Dermis blood vessel endothelial cell (primary cell): ENCODE results near the gene HOXB4. TPM values are rescaled to one million over a fixed set of nuclear protein-coding genes. Genes with fewer than 3 reads are reported as not detected.

Experiments used
- DNase-seq: peaks from one replicate; pipeline ENCODE4 v3.0.0; 2010
- total RNA-seq: library from RNA; depleted of rRNA; stranded (reverse); fragments of >200 nt; gene quantifications from 2 replicates; pipeline ENCODE4 v1.2.3, GENCODE V29; 2014

Gene HOXB4
- total RNA-seq, 1 donor from 2014 or later = 3.2 TPM

DNA sequence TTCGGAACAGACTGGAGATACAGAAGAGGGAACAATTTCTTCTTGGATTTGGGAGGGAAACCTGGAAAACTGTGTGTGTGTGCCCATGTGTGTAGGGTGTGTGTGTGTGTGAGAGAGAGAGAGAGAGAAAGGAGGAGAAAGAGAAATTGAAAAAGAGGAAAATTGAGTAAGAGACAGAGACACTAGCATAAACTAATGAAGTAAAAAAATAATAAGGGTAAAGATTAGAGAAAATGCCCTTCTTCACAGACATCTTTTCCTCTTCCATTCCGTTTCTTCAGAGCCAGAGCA, 19.4 kb downstream of the HOXB4 start:
- DNase-seq = no peak

DNA sequence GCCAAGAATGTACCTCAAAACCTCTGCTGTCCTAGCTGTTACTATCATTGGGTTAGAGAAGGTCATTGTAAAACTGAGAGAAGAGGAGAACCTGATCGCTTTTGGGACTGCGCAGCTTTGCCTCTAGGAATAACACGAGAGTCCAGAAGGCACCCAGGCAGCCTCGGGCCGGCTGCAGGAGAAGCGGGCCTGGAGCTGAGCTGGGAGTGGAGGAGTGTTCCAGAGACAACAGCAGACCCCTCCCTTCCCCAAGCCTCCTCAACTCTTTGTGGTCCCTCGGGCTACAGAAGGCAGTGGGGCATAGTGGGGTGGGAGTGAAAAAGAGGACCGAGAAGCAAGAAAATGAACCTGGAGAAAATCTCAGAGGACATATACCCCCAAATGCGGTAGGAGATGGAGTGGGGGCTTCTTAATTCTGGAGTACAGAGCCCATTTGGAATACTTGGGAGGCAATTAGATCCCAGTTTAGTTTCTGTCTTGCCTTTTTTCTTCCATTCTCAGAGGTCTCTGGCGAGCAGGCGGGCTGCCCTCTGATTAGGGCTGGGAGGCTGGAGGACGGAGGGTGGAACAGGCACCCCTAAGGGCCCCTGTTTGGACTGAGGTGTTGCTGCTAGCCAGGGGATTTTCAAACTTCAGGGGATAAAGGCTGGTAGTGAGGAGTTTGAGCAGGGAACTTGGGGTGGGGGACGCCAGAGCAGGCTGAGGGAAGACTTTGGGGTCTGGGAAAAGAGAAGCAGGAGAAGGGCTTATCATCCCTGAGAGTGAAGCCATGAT, 19.9 kb downstream of the HOXB4 start:
- DNase-seq = no peak

DNA sequence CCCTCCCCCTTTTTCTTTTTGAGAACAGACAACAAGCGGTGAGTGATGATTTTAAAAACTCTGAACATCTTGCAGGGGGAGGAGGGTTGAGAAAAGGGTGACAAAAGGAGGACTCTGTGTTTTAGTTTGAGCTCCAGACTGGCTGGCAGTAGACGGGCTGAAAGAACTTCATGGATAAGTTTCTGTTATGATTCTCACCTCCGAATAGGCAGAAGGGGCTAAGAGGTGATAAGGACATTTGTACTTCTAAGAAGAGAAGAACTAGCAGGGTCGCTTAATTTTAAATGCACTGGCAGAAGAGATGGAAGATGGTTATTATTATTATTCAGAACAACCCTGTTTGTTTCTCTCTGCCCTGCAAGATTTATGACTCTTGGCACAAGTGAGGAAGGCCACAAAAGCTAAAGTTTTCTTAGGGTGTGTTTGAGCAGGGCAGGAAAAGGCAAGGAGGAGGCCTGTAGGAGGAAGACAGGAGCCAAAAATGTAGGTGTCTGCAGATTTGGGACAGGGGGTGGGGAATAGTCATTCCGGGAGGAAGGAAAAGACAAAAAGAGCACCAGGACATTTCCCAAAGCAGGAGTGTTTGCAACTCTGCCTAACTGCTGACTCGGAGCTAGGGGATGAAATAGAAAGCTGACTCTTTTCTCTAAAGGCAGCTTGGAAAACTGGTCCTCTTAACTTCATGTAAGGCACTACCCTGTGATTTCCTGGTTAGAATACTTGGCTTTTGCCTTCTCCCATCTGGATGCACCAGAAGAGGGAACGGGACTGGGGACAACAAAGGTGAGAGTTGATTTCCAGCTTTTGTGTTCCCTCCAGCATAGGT, 21.4 kb downstream of the HOXB4 start:
- peak; percentile 27 for DNase-seq

DNA sequence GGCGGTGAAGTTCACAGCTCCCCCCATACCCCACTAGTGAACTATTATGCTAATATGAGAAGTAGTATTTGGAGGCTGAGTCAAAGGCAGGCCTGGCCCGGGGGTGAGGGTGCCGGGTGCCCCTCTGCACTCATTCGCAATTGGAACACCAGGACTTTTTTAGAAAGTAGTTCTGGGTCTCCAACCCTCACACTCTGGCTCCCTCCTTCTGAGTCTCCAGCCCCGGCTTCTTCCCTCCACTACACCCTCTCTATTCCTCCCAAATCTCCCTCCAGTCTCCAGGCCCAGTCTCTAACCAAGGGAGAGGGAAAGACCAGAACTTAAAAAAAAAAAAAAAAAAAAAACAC, 21.9 kb downstream of the HOXB4 start:
- DNase-seq = no peak

DNA sequence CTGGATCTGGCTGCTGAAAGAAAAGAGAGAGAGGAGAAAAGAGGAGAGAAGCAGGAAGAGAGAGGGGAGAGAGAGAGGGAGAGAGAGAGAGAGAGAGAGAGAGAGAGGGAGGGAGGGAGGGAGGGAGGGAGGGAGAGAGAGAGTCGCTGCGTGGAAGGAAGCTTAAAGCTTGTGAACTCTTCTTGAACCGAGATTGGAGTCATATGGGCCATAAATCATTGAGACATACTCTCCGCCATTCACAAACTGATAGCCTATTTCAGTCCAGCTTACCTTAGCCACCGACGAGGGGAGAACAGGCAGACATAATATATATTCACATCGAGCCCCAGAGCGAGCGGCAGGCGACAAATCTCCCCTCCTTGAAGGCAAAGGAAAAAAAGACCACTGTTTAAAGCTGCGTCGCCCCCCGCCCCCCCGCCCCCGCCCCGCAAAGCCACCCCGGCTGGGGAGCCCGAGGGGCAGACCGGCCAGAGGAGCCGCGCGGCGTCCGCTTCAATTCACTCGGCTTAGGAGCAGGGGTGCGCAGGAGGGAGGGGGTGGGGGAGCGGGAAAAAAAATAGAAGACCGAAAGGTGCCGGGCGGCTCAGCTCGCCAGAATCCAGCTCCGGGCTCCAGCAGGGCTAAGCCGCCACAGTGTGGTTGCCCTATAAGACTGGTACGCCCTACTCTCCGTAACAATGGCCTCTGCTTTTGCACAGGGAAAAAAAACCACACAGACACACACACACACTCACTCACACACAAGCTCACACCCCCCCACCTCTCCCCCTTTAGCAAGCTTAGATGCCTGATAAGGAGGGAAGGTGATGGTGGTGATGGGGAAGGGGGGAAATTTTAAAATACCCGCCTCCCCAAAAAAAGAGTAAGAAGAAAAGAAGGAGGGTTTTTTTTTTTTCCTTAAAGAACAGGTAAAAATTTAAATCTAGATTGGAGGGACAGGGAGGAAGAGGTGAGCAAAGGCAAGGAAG, 22.6 kb downstream of the HOXB4 start:
- DNase-seq = no peak

DNA sequence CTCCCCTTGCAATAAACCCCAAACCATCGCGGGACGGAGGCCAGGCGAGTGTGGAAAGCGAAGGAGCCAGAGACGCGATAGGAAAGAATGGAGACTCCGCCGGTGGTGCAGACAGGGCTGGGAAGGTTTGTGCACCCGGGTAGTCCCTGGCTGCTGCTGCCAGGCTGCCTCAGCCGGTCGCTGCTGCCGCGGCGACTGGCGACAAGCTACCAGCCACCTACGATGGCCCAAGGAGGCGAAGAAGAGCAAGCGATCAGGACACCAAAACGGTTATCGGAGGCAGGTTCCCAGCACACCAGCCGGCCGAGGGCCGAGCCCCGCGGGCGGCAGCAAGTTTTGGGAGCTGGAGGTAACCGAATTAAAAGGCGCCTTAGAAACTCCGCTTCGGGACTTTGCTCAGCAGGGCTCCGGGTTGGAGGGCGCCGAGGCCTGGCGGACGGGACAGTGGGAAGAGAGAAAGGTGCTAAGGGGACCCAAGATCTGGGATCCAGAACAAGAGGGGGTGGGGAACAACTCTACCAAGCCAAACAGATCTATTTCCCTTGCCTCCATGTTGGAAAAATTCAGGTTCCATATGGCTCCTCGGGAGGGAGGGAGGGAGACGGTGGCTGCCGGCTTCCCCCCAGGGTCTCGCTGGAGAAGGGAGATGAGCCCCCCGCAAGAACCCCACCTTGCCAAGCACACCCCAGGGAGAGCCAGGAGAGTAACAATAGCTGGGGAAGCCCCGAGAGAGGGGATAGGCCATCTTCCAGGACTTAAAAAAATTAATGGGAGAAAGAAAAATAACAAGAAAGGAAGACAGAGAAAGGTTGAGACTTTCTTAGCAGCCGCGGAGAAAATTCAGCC, 23.5 kb downstream of the HOXB4 start:
- no peak for DNase-seq

DNA sequence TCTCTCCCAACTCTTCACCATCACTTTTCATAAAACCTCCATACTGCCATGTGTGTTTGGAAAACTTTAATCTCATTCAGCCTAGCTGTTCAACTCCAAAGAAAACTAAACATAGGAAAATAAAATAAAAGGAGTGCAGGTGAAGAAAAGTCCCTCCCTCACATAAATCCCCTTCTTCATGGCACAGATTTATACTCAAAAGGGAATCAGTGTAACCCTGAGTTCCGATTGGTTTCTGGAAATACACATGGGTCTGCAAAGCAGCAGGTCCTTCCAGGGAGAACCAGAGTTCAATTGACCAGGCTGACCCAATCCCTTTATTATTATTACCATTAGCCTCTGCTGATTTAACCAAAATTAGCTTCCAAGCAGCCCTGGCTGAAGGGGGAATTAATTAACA, 24.3 kb downstream of the HOXB4 start:
- DNase-seq = no peak

DNA sequence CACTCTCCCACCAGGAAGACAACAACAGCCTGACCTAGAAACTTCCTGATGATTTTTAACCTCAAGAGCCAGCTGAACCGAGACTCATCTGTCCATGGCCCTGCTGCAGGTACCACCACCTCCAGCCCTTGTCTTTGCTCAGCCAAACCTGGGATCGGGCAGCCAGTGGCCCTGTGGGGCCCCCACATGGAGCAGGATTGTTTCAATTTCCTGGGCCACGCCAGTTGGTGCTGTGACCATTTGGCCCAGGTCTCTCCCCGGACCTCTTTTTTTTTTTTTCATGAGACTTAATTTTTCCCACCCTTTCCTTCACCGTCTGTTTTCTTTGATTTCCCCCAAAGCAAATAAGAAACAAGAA, 25.0 kb downstream of the HOXB4 start:
- no peak for DNase-seq

DNA sequence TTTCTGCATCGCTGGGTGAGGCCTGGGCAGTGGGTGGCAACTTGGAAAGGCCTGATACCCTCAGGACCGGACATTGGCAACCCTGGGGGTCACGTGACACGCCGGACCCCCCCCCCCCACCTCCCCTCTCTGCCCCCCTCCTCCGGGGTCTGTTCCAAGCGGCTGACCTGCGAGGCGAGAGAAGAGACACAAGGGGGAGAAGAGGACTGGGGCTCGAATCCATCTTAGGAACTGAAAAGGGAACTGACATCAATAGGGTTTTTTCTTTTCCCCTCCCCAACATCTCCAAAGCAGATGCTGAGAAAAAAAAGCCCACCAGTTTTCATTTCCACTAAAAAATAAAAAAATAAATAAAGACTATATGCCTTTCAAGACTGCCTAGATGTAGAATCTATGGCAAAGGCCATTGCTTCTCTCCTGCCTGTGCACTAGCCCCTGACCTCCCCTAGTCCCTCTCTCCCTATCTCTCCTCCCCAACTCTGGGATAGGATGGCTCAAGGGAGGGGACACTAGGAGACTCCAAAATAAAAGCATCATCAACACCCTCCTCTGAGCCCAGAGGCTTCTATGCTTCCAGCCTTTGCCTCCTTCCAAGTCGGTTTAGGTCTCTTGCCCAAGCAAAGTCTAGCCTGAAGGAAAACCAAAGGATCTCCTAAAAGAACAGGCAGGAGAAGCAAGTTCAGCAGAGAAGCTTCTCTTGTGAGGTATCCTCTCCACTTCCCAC, 25.5 kb downstream of the HOXB4 start:
- no peak for DNase-seq

DNA sequence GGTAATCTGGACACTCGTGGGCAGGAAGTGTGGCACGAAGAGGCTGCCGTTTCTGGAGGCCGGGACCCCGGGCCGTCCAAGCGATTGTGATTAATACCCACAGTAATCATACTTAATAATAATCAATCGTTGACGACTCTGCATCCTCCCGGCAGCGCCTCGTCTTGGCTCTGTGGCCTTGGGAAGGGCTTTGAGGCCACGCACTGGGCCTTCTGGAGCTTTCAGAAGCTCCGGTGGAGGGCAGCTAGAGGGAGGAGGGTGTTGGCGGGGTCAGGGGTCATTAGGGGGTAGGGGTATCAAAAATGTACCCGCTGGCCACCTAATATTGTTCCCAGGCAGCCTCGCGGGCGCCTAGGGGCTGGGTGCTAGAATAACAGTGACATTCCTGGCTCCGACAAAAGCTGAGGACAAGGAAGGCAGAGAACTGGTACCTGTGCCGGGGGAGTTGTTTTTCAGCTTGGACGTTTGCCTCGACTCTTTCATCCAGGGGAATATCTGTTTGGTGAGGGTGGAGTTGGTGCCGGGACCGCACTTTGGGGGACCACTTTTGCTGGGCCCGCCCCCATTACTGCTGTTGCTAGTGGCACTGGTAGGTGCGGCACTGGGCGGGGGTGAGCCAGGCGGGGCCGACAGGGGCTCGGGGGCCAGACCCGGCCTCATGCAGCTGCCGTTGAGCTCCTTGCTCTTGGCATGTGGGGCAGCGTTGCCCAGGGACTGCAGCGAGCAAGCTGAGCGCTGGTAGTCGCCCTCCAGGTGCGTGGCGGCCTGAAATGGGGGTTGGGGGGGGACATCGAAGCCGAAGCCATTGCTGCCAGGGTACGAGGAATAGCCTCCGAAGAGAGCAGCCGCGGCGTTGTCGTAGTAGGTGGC, 26.3 kb downstream of the HOXB4 start:
- no peak for DNase-seq

DNA sequence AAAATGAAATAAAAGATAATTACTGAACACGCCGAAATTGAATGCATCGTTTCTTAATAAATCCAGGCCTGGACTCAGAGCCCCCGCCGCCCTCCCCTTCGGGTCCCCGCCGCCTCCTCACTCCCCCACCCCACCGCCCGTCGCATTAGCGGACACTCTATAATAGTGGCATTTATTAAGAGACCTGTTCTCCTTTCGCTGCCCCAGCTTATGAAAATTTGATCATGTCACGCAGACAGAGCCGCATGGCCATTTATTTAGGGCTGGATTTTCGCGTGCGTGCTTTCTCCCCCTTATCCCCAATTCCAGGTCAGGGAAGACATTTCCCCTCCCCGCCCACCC, 27.0 kb downstream of the HOXB4 start:
- no peak for DNase-seq

DNA sequence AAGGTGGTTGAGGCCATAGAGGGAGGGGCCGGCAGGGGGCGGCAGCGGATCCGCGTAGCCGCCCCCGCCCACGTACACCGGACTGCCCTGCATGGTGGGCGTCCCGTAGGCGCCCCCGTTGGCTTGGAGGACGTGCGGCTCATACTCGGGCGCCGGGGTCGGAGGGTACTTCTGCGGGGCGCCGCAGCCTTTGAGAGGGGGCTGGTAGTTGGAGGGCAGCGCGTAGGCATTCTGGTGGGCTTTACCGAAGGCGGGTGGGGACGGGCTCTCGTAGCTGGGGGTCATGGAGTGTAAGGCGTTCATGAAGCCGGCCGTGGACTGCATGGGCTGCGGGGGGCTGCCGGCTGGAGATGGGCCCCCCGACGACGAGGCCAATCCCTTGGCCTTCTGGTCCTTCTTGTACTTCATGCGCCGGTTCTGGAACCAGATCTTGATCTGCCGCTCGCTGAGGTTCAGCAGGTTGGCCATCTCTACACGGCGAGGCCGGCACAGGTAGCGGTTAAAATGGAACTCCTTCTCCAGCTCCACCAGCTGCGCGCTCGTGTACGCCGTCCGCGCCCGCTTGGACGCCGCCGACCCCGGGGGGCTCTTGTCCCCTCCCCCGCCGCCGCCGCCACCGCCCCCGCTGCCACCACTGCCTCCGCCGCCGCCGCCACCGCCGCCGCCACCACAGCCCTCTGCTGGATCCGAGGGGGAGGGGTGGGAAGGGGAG, 27.5 kb downstream of the HOXB4 start:
- no peak for DNase-seq

DNA sequence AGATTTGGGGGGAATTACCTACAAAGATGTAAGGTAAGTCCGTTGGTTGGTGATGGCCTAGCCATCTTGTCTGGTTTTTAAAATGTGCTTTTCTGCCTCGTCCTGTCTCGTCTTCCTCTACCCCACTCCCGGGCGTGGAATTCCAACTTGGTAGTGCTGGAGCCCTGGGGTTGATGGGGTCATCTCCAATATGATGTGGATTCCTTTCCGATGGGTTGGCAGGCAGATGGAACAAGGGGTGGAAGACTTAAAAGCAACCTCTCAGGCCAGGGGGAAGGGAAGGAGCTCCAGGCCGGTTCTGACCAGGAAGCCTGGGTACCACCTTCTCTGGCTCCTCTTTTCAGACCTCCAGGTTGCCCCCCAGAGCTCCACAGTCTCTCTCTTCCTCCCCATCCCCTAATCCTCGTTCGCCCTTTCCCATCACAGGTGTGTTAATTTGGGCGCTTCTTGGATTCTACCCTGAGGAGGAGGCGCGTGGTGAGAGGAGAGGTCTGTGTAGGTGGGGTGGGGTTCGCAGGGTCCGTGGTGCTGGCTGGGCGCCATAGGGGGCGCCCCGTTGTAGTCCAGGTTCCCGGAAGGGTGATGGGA, 28.1 kb downstream of the HOXB4 start:
- DNase-seq = no peak

DNA sequence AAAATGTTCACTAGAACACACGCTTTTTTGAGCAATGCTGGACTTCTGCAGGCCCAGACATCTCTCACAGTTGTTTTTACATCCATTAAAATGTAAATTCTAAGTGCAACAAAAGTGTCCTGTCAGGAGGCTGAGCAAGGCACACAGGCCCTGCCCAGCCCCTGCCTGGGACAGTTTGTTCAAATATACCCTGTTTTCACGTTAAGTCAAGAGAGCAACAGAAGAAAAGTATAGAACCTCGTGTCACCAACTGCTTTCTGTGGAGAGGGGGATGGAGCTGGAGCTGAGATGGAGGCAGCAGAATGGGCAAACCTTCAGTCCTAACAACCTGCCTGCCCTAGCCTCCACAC, 28.9 kb downstream of the HOXB4 start:
- no peak for DNase-seq

DNA sequence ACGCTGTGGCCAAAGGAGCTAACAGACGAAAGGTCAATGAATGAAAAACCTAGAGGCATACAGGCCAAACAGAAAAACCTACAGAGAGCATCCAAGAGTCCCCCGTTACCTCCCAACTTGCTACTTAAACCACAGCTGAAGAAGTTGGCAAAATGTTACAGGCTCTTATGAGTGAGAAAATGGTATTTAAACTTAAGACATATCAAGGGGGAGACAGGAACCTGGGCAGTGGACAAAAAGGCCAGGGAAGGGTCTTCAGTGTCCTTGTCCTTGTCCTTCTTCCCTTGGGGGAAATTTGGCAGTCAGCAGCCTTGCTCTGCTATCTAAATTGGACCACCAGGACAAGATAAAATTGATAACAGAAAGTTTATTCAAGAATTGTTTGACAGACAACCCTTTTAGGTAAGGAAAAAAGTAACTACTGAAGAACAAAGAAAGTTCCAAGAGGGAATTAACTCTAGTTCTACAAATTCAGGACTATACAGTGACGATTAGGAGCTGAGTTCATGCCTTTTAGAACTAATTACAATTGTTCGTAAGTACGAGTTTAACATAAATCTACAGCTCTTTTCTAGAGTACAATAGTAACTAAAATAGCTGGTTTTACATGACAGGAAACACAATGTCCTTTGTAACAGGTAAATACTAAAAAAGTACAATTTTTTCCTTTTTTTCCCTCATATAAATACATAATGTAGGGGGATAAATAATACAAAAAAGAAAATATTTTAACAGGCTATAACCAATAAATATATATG, 29.4 kb downstream of the HOXB4 start:
- DNase-seq = no peak

DNA sequence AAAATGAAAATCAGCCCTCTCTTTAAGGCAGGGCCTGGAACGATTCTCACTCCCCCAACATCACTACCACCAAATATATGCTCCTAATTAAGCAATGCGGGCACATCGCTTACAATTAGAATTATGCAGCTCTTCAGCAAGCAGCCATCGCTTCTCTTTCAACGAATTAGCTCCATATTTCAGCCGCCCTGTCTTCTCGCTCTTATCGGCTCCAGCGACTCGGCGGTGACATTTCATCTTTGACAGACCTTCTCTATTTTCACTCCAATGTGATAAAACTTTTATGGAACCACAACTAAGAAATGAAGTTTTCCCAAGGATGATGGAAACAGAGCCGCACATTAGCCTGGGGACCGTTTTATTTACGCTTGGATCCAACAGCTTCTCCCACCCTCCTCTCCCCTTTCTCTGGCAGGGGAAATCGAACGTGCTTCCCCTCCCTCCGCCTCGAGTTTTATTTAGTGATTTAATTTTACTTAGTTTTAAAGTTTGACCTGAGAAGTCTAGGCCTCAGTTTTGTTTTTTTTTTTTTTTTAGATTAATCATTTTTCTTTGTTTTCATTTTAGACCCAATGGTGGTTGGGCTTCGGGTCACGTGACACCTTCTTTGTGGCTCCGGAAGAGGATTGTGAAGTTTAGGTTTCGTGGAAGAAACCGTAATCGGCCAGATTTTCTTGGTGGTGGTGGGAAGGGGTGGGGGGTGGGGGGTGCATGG, 30.2 kb downstream of the HOXB4 start:
- DNase-seq = no peak

DNA sequence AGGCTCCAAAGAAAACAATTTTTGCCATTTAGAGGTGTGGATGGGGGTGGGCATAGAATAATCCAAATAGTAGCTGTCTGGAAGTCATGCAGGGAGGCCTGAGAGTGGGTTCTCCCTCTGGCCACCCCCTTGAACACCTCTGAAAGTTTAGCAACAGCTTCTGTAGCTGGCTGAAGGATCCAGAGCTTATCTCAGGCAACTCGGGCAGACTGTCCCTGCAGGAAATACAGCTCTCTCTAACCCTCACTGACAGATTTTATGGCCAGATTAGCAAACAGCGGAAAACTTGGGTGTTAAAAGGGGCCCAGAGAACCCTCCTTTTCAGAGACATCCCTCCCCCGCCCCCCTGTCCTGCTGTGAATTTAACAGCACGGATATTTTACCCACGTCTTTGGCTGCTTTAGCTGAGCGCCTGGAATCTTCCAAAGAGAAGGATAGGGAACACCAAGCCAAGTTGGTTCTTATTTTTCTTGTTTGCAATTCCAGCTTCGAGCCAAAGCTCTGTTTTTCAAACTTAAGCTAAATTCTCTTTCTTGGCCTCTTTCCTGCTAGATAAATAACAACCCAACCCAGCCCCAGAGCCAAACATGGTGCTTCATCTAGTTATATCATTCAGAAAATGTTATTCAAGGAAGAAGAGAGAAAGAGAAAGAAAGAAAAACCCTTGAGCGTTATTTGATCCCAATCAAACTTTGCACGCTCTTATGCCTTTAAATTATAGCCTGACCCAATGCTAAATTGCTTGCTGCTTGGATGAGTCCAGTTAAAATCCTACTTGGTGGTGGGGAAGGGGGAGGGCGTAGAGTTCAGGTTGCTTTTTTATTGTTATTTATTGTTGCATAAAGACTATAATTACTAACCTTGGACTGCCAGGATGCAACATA, 31.0 kb downstream of the HOXB4 start:
- DNase-seq = no peak
